Neural progenitor cell (in vitro differentiated cells): ENCODE measurements around the gene C1GALT1C1L. TPM values are rescaled to one million over a fixed set of nuclear protein-coding genes. Genes with fewer than 3 reads are reported as not detected.

Experiments
- DNase-seq: peaks from one replicate; pipeline ENCODE4 v3.0.0-alpha.2; 2016; ENCODE audit warnings: low spot score
- H2AFZ ChIP-seq: fragments of 200-600 bp; sonication (generic); replicated peaks from 2 replicates; pipeline ENCODE4 v1.6.1; 2016; ENCODE audit warnings: antibody characterized with exemption
- H3F3A ChIP-seq: fragments of 200-600 bp; sonication (generic); 2 replicates; pipeline ENCODE4 v1.6.1; 2016; ENCODE audit warnings: antibody characterized with exemption, low read depth
- H3K27ac ChIP-seq: fragments of 200-600 bp; sonication (generic); 2 replicates; pipeline ENCODE4 v1.5.1; 2016; ENCODE audit warnings: mild to moderate bottlenecking
- H3K27me3 ChIP-seq: fragments of 200-600 bp; sonication (generic); 2 replicates; pipeline ENCODE4 v1.6.1; 2016; ENCODE audit warnings: mild to moderate bottlenecking, moderate library complexity
- H3K36me3 ChIP-seq: fragments of 200-600 bp; sonication (generic); 2 replicates; pipeline ENCODE4 v1.5.1; 2016
- H3K4me1 ChIP-seq: fragments of 200-600 bp; sonication (generic); 2 replicates; pipeline ENCODE4 v1.6.1; 2016; ENCODE audit warnings: mixed run types
- H3K4me2 ChIP-seq: fragments of 200-600 bp; sonication (generic); 2 replicates; pipeline ENCODE4 v1.6.1; 2016
- H3K4me3 ChIP-seq: fragments of 200-600 bp; sonication (generic); 2 replicates; pipeline ENCODE4 v1.5.1; 2016
- H3K79me2 ChIP-seq: fragments of 200-600 bp; sonication (generic); 2 replicates; pipeline ENCODE4 v1.6.1; 2016; ENCODE audit warnings: low read depth
- H3K9ac ChIP-seq: fragments of 200-600 bp; sonication (generic); 2 replicates; pipeline ENCODE4 v1.6.1; 2016
- H3K9me3 ChIP-seq: fragments of 200-600 bp; sonication (generic); 2 replicates; pipeline ENCODE4 v1.5.1; 2016; ENCODE audit warnings: low read depth
- H4K20me1 ChIP-seq: fragments of 200-600 bp; sonication (generic); 2 replicates; pipeline ENCODE4 v1.6.1; 2016; ENCODE audit warnings: low read depth
- H3K27ac Mint-ChIP-seq: 3 replicates; pipeline ENCODE4 v1.8.0; 2021; ENCODE audit warnings: mixed read lengths
- H3K27me3 Mint-ChIP-seq: 2 replicates; pipeline ENCODE4 v1.8.0; 2022; ENCODE audit warnings: low read depth, mild to moderate bottlenecking, inconsistent platforms, moderate library complexity, mixed read lengths; ENCODE audit not compliant: insufficient read depth
- H3K36me3 Mint-ChIP-seq: 3 replicates; pipeline ENCODE4 v1.8.0; 2021; ENCODE audit warnings: mixed read lengths
- H3K4me1 Mint-ChIP-seq: 3 replicates; pipeline ENCODE4 v1.8.0; 2021; ENCODE audit warnings: mixed read lengths
- H3K4me3 Mint-ChIP-seq: 3 replicates; pipeline ENCODE4 v1.8.0; 2021; ENCODE audit warnings: mild to moderate bottlenecking, moderate library complexity, mixed read lengths
- H3K9me3 Mint-ChIP-seq: 3 replicates; pipeline ENCODE4 v1.8.0; 2020; ENCODE audit warnings: mixed read lengths
- CTCF ChIP-seq: fragments of 200-600 bp; sonication (generic); IDR thresholded peaks from 2 replicates; pipeline ENCODE4 v1.5.1; 2017; ENCODE audit warnings: antibody characterized with exemption, mild to moderate bottlenecking
- EZH2 ChIP-seq: fragments of 200-600 bp; sonication (generic); IDR thresholded peaks from 2 replicates; pipeline ENCODE4 v1.6.1; 2017; ENCODE audit warnings: antibody characterized with exemption, mild to moderate bottlenecking, moderate library complexity
- EZH2phosphoT487 ChIP-seq: fragments of 200-600 bp; sonication (generic); IDR thresholded peaks from 2 replicates; pipeline ENCODE4 v1.6.1; 2017; ENCODE audit warnings: antibody characterized with exemption
- total RNA-seq: library from RNA; depleted of rRNA; stranded (reverse); fragments of >200 nt; gene quantifications from 2 replicates; pipeline ENCODE4 v1.2.3, GENCODE V29; 2015; ENCODE audit warnings: low replicate concordance

C1GALT1C1L gene
- total RNA-seq, 1 donor from 2014 or later = not detected

- Mint-ChIP-seq H3K36me3 (no peaks in the 10 kb centered on the region), H3K4me3 (no peak overlapping the region), H3K27me3 (peaks cover 4% of the 10 kb centered on the region), H3K9me3 (no peaks in the 10 kb centered on the region), H3K27ac (no peak overlapping the region), H3K4me1 (no peaks in the 10 kb centered on the region)
- no peaks in the 10 kb centered on the region for H3K4me1 ChIP-seq
- no peaks in the 10 kb centered on the region for H4K20me1 ChIP-seq
- no peak overlapping the region for H3K9ac ChIP-seq
- no peaks in the 10 kb centered on the region for H3K79me2 ChIP-seq
- H3K27ac ChIP-seq = no peak overlapping the region
- DNase-seq = no peak
- no peaks in the 10 kb centered on the region for H3K36me3 ChIP-seq
- H3F3A ChIP-seq = no peaks in the 10 kb centered on the region
- H3K4me3 ChIP-seq = no peak overlapping the region
- no peak overlapping the region for H2AFZ ChIP-seq
- H3K4me2 ChIP-seq = no peak overlapping the region
- TF ChIP-seq CTCF (no peak), EZH2 (no peak), EZH2phosphoT487 (no peak)
- H3K27me3 ChIP-seq = no peaks in the 10 kb centered on the region
- H3K9me3 ChIP-seq = no peaks in the 10 kb centered on the region
These were observed 37.9 kb upstream of the C1GALT1C1L start for GRCh38 chr2:43714164-43714563.

GRCh38 chr2:43710866-43711265, 34.6 kb upstream of the C1GALT1C1L start:
- H4K20me1 ChIP-seq = no peaks in the 10 kb centered on the region
- no peak for DNase-seq
- H2AFZ ChIP-seq = no peak overlapping the region
- H3K4me3 ChIP-seq = no peak overlapping the region
- no peaks in the 10 kb centered on the region for H3K9me3 ChIP-seq
- H3K27me3 ChIP-seq = no peaks in the 10 kb centered on the region
- no peak overlapping the region for H3K4me2 ChIP-seq
- H3K9ac ChIP-seq = no peak overlapping the region
- no peaks in the 10 kb centered on the region for H3K4me1 ChIP-seq
- H3K27ac ChIP-seq = no peak overlapping the region
- H3K4me1 Mint-ChIP-seq = no peaks in the 10 kb centered on the region
- no peaks in the 10 kb centered on the region for H3F3A ChIP-seq
- TF ChIP-seq EZH2 = no peak
- TF ChIP-seq CTCF = no peak
- H3K4me3 Mint-ChIP-seq = no peak overlapping the region
- peaks cover 3% of the 10 kb centered on the region for H3K27me3 Mint-ChIP-seq
- H3K9me3 Mint-ChIP-seq = no peaks in the 10 kb centered on the region
- no peaks in the 10 kb centered on the region for H3K36me3 ChIP-seq
- no peaks in the 10 kb centered on the region for H3K36me3 Mint-ChIP-seq
- no peak overlapping the region for H3K27ac Mint-ChIP-seq
- H3K79me2 ChIP-seq = no peaks in the 10 kb centered on the region

- Mint-ChIP-seq H3K27ac (no peak overlapping the region), H3K4me3 (no peak overlapping the region), H3K36me3 (no peaks in the 10 kb centered on the region), H3K4me1 (no peaks in the 10 kb centered on the region), H3K9me3 (no peaks in the 10 kb centered on the region), H3K27me3 (peaks cover 6% of the 10 kb centered on the region)
- Histone ChIP-seq H3K79me2 (no peaks in the 10 kb centered on the region), H4K20me1 (no peaks in the 10 kb centered on the region), H3K36me3 (no peaks in the 10 kb centered on the region), H3K4me2 (no peak overlapping the region), H3K4me3 (no peak overlapping the region), H3K9me3 (no peaks in the 10 kb centered on the region), H3K4me1 (no peaks in the 10 kb centered on the region), H3K9ac (no peak overlapping the region), H2AFZ (no peak overlapping the region), H3F3A (no peaks in the 10 kb centered on the region), H3K27ac (no peak overlapping the region), H3K27me3 (no peaks in the 10 kb centered on the region)
- TF ChIP-seq EZH2 (no peak), CTCF (no peak), EZH2phosphoT487 (no peak)
- no peak for DNase-seq
These were observed 32.7 kb upstream of the C1GALT1C1L start for GRCh38 chr2:43708891-43709290.

GRCh38 chr2:43708178-43708577, 31.9 kb upstream of the C1GALT1C1L start:
- Histone ChIP-seq H3K27me3 (no peaks in the 10 kb centered on the region), H3K36me3 (no peaks in the 10 kb centered on the region), H3K4me1 (no peaks in the 10 kb centered on the region), H3K4me2 (no peak overlapping the region), H3F3A (no peaks in the 10 kb centered on the region), H3K79me2 (no peaks in the 10 kb centered on the region), H2AFZ (no peak overlapping the region), H3K9ac (no peak overlapping the region), H3K9me3 (no peaks in the 10 kb centered on the region), H3K4me3 (no peak overlapping the region), H3K27ac (no peak overlapping the region), H4K20me1 (no peaks in the 10 kb centered on the region)
- Mint-ChIP-seq H3K27me3 (peaks cover 6% of the 10 kb centered on the region), H3K9me3 (no peaks in the 10 kb centered on the region), H3K36me3 (no peaks in the 10 kb centered on the region), H3K4me1 (no peaks in the 10 kb centered on the region), H3K4me3 (no peak overlapping the region), H3K27ac (no peak overlapping the region)
- no peak for DNase-seq
- no peak for TF ChIP-seq CTCF
- TF ChIP-seq EZH2 = no peak
- TF ChIP-seq EZH2phosphoT487 = no peak
